SK-N-SH treated with all-trans-retinoic acid at 6 μM for 48 hours (cell line): ENCODE data around the gene SUPT3H.

ENCODE experiments used
- ATAC-seq: fragments of 200-7000 bp; cut with Tn5 transposase; 3 replicates; pipeline ENCODE4 v1.9.1; 2020; ENCODE audit warnings: mild to moderate bottlenecking, moderate library complexity
- ARNTL ChIP-seq: fragments of 450-650 bp; formaldehyde crosslinking; IDR thresholded peaks from 2 replicates; pipeline ENCODE4 v1.5.0; 2020; ENCODE audit warnings: low read depth, mild to moderate bottlenecking, moderate library complexity, borderline replicate concordance
- BACH2 ChIP-seq: fragments of 250-450 bp; sonication (Bioruptor Pico); IDR thresholded peaks from 2 replicates; pipeline ENCODE4 v1.9.0; 2021; ENCODE audit warnings: mild to moderate bottlenecking, borderline replicate concordance
- CREB5 ChIP-seq: fragments of 250-450 bp; sonication (Bioruptor Pico); IDR thresholded peaks from 2 replicates; pipeline ENCODE4 v1.5.1; 2020; ENCODE audit warnings: low read depth, mild to moderate bottlenecking, moderate library complexity
- CSDC2 ChIP-seq: fragments of 250-450 bp; sonication (Bioruptor Pico); IDR thresholded peaks from 2 replicates; pipeline ENCODE4 v1.5.0; 2020; ENCODE audit warnings: mild to moderate bottlenecking, moderate library complexity
- CSRNP3 ChIP-seq: fragments of 250-450 bp; sonication (Bioruptor Pico); IDR thresholded peaks from 2 replicates; pipeline ENCODE4 v1.5.1; 2021; ENCODE audit warnings: mild to moderate bottlenecking, moderate library complexity
- ESRRG ChIP-seq: fragments of 250-450 bp; sonication (Bioruptor Pico); IDR thresholded peaks from 2 replicates; pipeline ENCODE4 v1.6.1; 2021; ENCODE audit warnings: mild to moderate bottlenecking
- GLIS3 ChIP-seq: fragments of 250-450 bp; sonication (Bioruptor Pico); IDR thresholded peaks from 2 replicates; pipeline ENCODE4 v1.5.0; 2020; ENCODE audit warnings: mild to moderate bottlenecking, moderate library complexity
- ISL1 ChIP-seq: fragments of 250-450 bp; sonication (Bioruptor Pico); IDR thresholded peaks from 2 replicates; pipeline ENCODE4 v2.1.2; 2022; ENCODE audit warnings: mild to moderate bottlenecking, moderate library complexity
- OSR1 ChIP-seq: fragments of 250-450 bp; sonication (Bioruptor Pico); IDR thresholded peaks from 2 replicates; pipeline ENCODE4 v1.8.0; 2022; ENCODE audit warnings: moderate library complexity, mild to moderate bottlenecking, inconsistent platforms
- PPARA ChIP-seq: fragments of 250-450 bp; sonication (Bioruptor Pico); IDR thresholded peaks from 2 replicates; pipeline ENCODE4 v1.5.0; 2020; ENCODE audit warnings: mild to moderate bottlenecking, borderline replicate concordance
- RARB ChIP-seq: fragments of 250-450 bp; sonication (Bioruptor Pico); IDR thresholded peaks from 2 replicates; pipeline ENCODE4 v1.8.0; 2021; ENCODE audit warnings: mild to moderate bottlenecking, moderate library complexity
- SNAI2 ChIP-seq: fragments of 250-450 bp; sonication (Bioruptor Pico); IDR thresholded peaks from 2 replicates; pipeline ENCODE4 v1.5.0; 2020; ENCODE audit warnings: mild to moderate bottlenecking, moderate library complexity
- TCF4 ChIP-seq: fragments of 250-450 bp; sonication (Bioruptor Pico); IDR thresholded peaks from 2 replicates; pipeline ENCODE4 v1.8.0; 2021; ENCODE audit warnings: mild to moderate bottlenecking, moderate library complexity, borderline replicate concordance
- TOX ChIP-seq: fragments of 250-450 bp; sonication (Bioruptor Pico); IDR thresholded peaks from 2 replicates; pipeline ENCODE4 v1.8.0; 2021; ENCODE audit warnings: mild to moderate bottlenecking, moderate library complexity, borderline replicate concordance
- ZC3H10 ChIP-seq: fragments of 250-450 bp; sonication (Bioruptor Pico); IDR thresholded peaks from 2 replicates; pipeline ENCODE4 v1.5.1; 2021; ENCODE audit warnings: mild to moderate bottlenecking, moderate library complexity
- ZFP3 ChIP-seq: fragments of 250-450 bp; sonication (Bioruptor Pico); IDR thresholded peaks from 2 replicates; pipeline ENCODE4 v1.5.0; 2020; ENCODE audit warnings: mild to moderate bottlenecking, moderate library complexity
- ZFP30 ChIP-seq: fragments of 450-650 bp; formaldehyde crosslinking; IDR thresholded peaks from 2 replicates; pipeline ENCODE4 v1.5.0; 2022; ENCODE audit warnings: mild to moderate bottlenecking, moderate library complexity
- ZNF565 ChIP-seq: fragments of 450-650 bp; formaldehyde crosslinking; conservative IDR thresholded peaks from 2 replicates; pipeline ENCODE4 v1.5.0; 2020; ENCODE audit warnings: low read depth, mild to moderate bottlenecking, moderate library complexity
- ZNF70 ChIP-seq: fragments of 450-650 bp; formaldehyde crosslinking; IDR thresholded peaks from 2 replicates; pipeline ENCODE4 v1.5.0; 2020; ENCODE audit warnings: mild to moderate bottlenecking, moderate library complexity
- ZNF8 ChIP-seq: fragments of 450-650 bp; formaldehyde crosslinking; IDR thresholded peaks from 2 replicates; pipeline ENCODE4 v1.5.0; 2020; ENCODE audit warnings: mild to moderate bottlenecking, moderate library complexity
- TF ChIP-seq, protein P1 (sequence below): fragments of 250-450 bp; sonication (Bioruptor Pico); IDR thresholded peaks from 2 replicates; pipeline ENCODE4 v1.8.0; 2021; ENCODE audit warnings: low read depth, mild to moderate bottlenecking, moderate library complexity, borderline replicate concordance
- TF ChIP-seq, protein P2 (sequence below): fragments of 250-450 bp; sonication (Bioruptor Pico); IDR thresholded peaks from 2 replicates; pipeline ENCODE4 v1.5.0; 2020; ENCODE audit warnings: mild to moderate bottlenecking, moderate library complexity

Gene SUPT3H

GRCh38 chr6:44983467-44984365 is 394.0 kb downstream of the SUPT3H start:
- no peak for TF ChIP-seq ZNF8 (CRISPR knock-in tag)
- TF ChIP-seq ZC3H10 (CRISPR knock-in tag), result no peak
- TF ChIP-seq TCF4 (CRISPR knock-in tag), result no peak
- no peak for TF ChIP-seq ESRRG
- TF ChIP-seq SNAI2 (CRISPR knock-in tag), result no peak
- no peak for TF ChIP-seq RARB (CRISPR knock-in tag)
- no peak for TF ChIP-seq CSRNP3 (CRISPR knock-in tag)
- no peak for TF ChIP-seq TOX
- TF ChIP-seq GLIS3, result no peak
- no peak for TF ChIP-seq CSDC2 (CRISPR knock-in tag)
- no peak for TF ChIP-seq CREB5 (CRISPR knock-in tag)
- TF ChIP-seq ZNF70, result no peak
- no peak for ATAC-seq

DNA sequence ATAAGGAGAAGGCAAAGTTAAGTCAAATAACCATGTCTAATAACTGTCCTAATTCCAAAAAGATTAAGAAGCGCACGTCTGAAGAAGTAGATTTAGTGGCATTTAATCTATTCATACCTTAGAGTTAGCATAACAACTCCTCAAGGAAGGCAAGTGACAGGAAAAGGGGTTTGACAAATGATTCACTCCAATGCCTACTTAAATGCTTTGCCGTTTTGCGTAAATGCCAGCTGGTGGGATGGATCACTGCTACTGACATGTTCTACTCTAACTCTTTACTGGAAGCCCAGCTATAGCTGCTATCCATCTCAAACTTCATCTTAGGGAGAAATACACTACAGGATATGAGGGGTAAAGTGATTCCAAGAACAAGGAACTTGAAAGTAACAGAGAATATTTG is 396.9 kb downstream of the SUPT3H start:
- no peak for ATAC-seq
- no peak for TF ChIP-seq ZFP30 (CRISPR knock-in tag)
- TF ChIP-seq SNAI2 (CRISPR knock-in tag), result no peak
- TF ChIP-seq CREB5 (CRISPR knock-in tag), result no peak
- no peak for TF ChIP-seq ISL1 (CRISPR knock-in tag)
- TF ChIP-seq GLIS3, result no peak
- no peak for TF ChIP-seq ZFP3 (CRISPR knock-in tag)
- no peak for TF ChIP-seq ZNF565 (CRISPR knock-in tag)
- TF ChIP-seq, protein P1, sequence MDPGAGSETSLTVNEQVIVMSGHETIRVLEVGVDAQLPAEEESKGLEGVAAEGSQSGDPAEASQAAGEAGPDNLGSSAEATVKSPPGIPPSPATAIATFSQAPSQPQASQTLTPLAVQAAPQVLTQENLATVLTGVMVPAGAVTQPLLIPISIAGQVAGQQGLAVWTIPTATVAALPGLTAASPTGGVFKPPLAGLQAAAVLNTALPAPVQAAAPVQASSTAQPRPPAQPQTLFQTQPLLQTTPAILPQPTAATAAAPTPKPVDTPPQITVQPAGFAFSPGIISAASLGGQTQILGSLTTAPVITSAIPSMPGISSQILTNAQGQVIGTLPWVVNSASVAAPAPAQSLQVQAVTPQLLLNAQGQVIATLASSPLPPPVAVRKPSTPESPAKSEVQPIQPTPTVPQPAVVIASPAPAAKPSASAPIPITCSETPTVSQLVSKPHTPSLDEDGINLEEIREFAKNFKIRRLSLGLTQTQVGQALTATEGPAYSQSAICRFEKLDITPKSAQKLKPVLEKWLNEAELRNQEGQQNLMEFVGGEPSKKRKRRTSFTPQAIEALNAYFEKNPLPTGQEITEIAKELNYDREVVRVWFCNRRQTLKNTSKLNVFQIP (CRISPR knock-in tag), result no peak
- TF ChIP-seq ESRRG, result no peak
- TF ChIP-seq OSR1 (CRISPR knock-in tag), result no peak
- no peak for TF ChIP-seq TCF4 (CRISPR knock-in tag)
- TF ChIP-seq, protein P2, sequence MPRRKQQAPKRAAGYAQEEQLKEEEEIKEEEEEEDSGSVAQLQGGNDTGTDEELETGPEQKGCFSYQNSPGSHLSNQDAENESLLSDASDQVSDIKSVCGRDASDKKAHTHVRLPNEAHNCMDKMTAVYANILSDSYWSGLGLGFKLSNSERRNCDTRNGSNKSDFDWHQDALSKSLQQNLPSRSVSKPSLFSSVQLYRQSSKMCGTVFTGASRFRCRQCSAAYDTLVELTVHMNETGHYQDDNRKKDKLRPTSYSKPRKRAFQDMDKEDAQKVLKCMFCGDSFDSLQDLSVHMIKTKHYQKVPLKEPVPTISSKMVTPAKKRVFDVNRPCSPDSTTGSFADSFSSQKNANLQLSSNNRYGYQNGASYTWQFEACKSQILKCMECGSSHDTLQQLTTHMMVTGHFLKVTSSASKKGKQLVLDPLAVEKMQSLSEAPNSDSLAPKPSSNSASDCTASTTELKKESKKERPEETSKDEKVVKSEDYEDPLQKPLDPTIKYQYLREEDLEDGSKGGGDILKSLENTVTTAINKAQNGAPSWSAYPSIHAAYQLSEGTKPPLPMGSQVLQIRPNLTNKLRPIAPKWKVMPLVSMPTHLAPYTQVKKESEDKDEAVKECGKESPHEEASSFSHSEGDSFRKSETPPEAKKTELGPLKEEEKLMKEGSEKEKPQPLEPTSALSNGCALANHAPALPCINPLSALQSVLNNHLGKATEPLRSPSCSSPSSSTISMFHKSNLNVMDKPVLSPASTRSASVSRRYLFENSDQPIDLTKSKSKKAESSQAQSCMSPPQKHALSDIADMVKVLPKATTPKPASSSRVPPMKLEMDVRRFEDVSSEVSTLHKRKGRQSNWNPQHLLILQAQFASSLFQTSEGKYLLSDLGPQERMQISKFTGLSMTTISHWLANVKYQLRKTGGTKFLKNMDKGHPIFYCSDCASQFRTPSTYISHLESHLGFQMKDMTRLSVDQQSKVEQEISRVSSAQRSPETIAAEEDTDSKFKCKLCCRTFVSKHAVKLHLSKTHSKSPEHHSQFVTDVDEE (CRISPR knock-in tag), result no peak
- no peak for TF ChIP-seq PPARA (CRISPR knock-in tag)
- no peak for TF ChIP-seq ZNF8 (CRISPR knock-in tag)
- no peak for TF ChIP-seq RARB (CRISPR knock-in tag)
- no peak for TF ChIP-seq ZC3H10 (CRISPR knock-in tag)
- TF ChIP-seq BACH2 (CRISPR knock-in tag), result no peak
- TF ChIP-seq ARNTL (CRISPR knock-in tag), result no peak
